Esophagus muscularis mucosa (tissue), 4 donors: ENCODE measurements around the gene TLL2.

Source experiments
- CTCF ChIP-seq, 3 experiments: fragments of 200-600 bp in 2 of 3; fragments of 450-650 bp in 1 of 3; sonication (generic) in 2 of 3; IDR thresholded peaks; one replicate each; pipeline ENCODE4 v1.5.1; 2017 to 2019; ENCODE audit warnings: antibody characterized with exemption in 3 of 3, mild to moderate bottlenecking in 2 of 3, moderate library complexity in 1 of 3
- EP300 ChIP-seq: sonication (generic); formaldehyde crosslinking; IDR thresholded peaks from one replicate; pipeline ENCODE4 v1.6.1; 2017; ENCODE audit warnings: antibody characterized with exemption
- POLR2AphosphoS5 ChIP-seq, 2 donors: sonication (generic); formaldehyde crosslinking; IDR thresholded peaks; one replicate each; pipeline ENCODE4 v1.6.1; 2017; ENCODE audit warnings: antibody characterized with exemption in 2 of 2

- no peak for TF ChIP-seq CTCF (IDR thresholded peaks at IDR 0.05)
- no peak for TF ChIP-seq POLR2AphosphoS5 (IDR thresholded peaks at IDR 0.05)
- no peak for TF ChIP-seq EP300
These were observed 47.5 kb upstream of the TLL2 start for GRCh38 chr10:96560966-96561887.
